Liver (tissue), 9 donors: ENCODE measurements around the gene CLPSL1. TPM values are rescaled to one million over a fixed set of nuclear protein-coding genes. Genes with fewer than 3 reads are reported as not detected.

ENCODE experiments used
- DNase-seq: peaks from one replicate; pipeline ENCODE4 v3.0.0-alpha.2; 2017; ENCODE audit warnings: low spot score
- H3K27ac ChIP-seq, 2 donors: one replicate each; pipeline ENCODE4 v1.7.0; 2013; ENCODE audit warnings: inconsistent platforms in 2 of 2, low read length in 2 of 2, control low read depth in 1 of 2, low read depth in 1 of 2, mild to moderate bottlenecking in 1 of 2
- H3K27me3 ChIP-seq, 4 donors: one replicate each; pipeline versions ENCODE4 v1.6.1 to v1.7.0; 2013; ENCODE audit warnings: low read length in 3 of 4, inconsistent platforms in 1 of 4, mild to moderate bottlenecking in 1 of 4, moderate library complexity in 1 of 4; ENCODE audit not compliant: control insufficient read depth in 4 of 4, insufficient read depth in 4 of 4
- H3K36me3 ChIP-seq, 4 donors: one replicate each; pipeline versions ENCODE4 v1.6.1 to v1.7.0; 2013; ENCODE audit warnings: low read length in 3 of 4, mild to moderate bottlenecking in 3 of 4, low read depth in 1 of 4, moderate library complexity in 1 of 4; ENCODE audit not compliant: control insufficient read depth in 4 of 4, insufficient read depth in 3 of 4
- H3K4me1 ChIP-seq, 4 donors: one replicate each; pipeline versions ENCODE4 v1.6.1 to v1.7.0; 2013; ENCODE audit warnings: low read length in 3 of 4, mild to moderate bottlenecking in 3 of 4, moderate library complexity in 1 of 4; ENCODE audit not compliant: control insufficient read depth in 4 of 4, insufficient read depth in 4 of 4
- H3K4me3 ChIP-seq, 3 donors: one replicate each; pipeline versions ENCODE4 v1.6.1 to v1.7.0; 2013; ENCODE audit warnings: low read length in 3 of 3, control low read depth in 1 of 3, low read depth in 1 of 3, mild to moderate bottlenecking in 1 of 3
- H3K9ac ChIP-seq, 2 donors: one replicate each; pipeline ENCODE4 v1.7.0; 2013; ENCODE audit warnings: low read length in 2 of 2, mild to moderate bottlenecking in 2 of 2, moderate library complexity in 2 of 2, control low read depth in 1 of 2, low read depth in 1 of 2
- H3K9me3 ChIP-seq, 4 donors: one replicate each; pipeline versions ENCODE4 v1.6.1 to v1.7.0; 2013; ENCODE audit warnings: low read length in 3 of 4; ENCODE audit not compliant: control insufficient read depth in 4 of 4
- ATF3 ChIP-seq: IDR thresholded peaks from 2 replicates; pipeline ENCODE4 v1.6.1; 2016; ENCODE audit warnings: antibody characterized with exemption
- CTCF ChIP-seq: fragments of 150-350 bp; IDR thresholded peaks from 2 replicates; pipeline ENCODE4 v1.5.1; 2017; ENCODE audit warnings: improper control_type of control experiment, low read depth, low read length; ENCODE audit not compliant: missing input control
- EGR1 ChIP-seq, 2 donors: IDR thresholded peaks; 2 replicates each; pipeline ENCODE4 v1.6.1; 2016 to 2018; ENCODE audit warnings: antibody characterized with exemption in 2 of 2, low read depth in 2 of 2
- FOXA1 ChIP-seq: IDR thresholded peaks from 2 replicates; pipeline ENCODE4 v1.6.1; 2016; ENCODE audit warnings: antibody characterized with exemption
- FOXA2 ChIP-seq: IDR thresholded peaks from 2 replicates; pipeline ENCODE4 v1.6.1; 2016; ENCODE audit warnings: antibody characterized with exemption
- GABPA ChIP-seq, 2 donors: IDR thresholded peaks in 1 of 2; conservative IDR thresholded peaks in 1 of 2; 2 replicates each; pipeline ENCODE4 v1.6.1; 2016; ENCODE audit warnings: antibody characterized with exemption in 2 of 2, mild to moderate bottlenecking in 1 of 2, moderate library complexity in 1 of 2
- HNF4G ChIP-seq: IDR thresholded peaks from 2 replicates; pipeline ENCODE4 v1.6.1; 2016; ENCODE audit warnings: antibody characterized with exemption
- MAX ChIP-seq: IDR thresholded peaks from 2 replicates; pipeline ENCODE4 v1.6.1; 2016; ENCODE audit warnings: antibody characterized with exemption
- NR2F2 ChIP-seq: IDR thresholded peaks from 2 replicates; pipeline ENCODE4 v1.6.1; 2016; ENCODE audit warnings: antibody characterized with exemption
- REST ChIP-seq: IDR thresholded peaks from 2 replicates; pipeline ENCODE4 v1.6.1; 2016; ENCODE audit warnings: antibody characterized with exemption, mild to moderate bottlenecking
- RXRA ChIP-seq, 2 donors: IDR thresholded peaks; 2 replicates each; pipeline ENCODE4 v1.6.1; 2017 to 2018; ENCODE audit warnings: antibody characterized with exemption in 2 of 2, mild to moderate bottlenecking in 1 of 2
- SP1 ChIP-seq: IDR thresholded peaks from 2 replicates; pipeline ENCODE4 v1.6.1; 2018; ENCODE audit warnings: antibody characterized with exemption, mild to moderate bottlenecking
- TAF1 ChIP-seq: conservative IDR thresholded peaks from 2 replicates; pipeline ENCODE4 v1.6.1; 2016; ENCODE audit warnings: antibody characterized with exemption, mild to moderate bottlenecking
- YY1 ChIP-seq: IDR thresholded peaks from 2 replicates; pipeline ENCODE4 v1.6.1; 2016; ENCODE audit warnings: antibody characterized with exemption, mild to moderate bottlenecking
- ZBTB33 ChIP-seq: IDR thresholded peaks from 2 replicates; pipeline ENCODE4 v1.6.1; 2016; ENCODE audit warnings: antibody characterized with exemption
- WGBS: extraction: QIAGEN DNeasy Blood & Tissue Kit; methylation state at CpG from one replicate; pipeline ENCODE4 v1.1.7; 2013; 5-methylcytosine and 5-hydroxymethylcytosine counted together
- polyA plus RNA-seq, 2 donors: library from polyadenylated mRNA; stranded (reverse) in 1 of 2; unstranded in 1 of 2; fragments of 200-250 nt in 1 of 2; fragments of >200 nt in 1 of 2; fragmentation: Nextera tagmentation in 1 of 2; extraction: Ambion mirVana in 1 of 2; gene quantifications; one replicate each; pipeline versions ENCODE4 v1.2.1 to v1.2.3, GENCODE V29; 2013 to 2015
- total RNA-seq, 2 donors: library from RNA; depleted of rRNA; stranded (reverse); fragments of >200 nt; gene quantifications; one replicate each; pipeline ENCODE4 v1.2.3, GENCODE V29; 2014
- donor health status: healthy.
- donor health status: healthy.
- donor health status: healthy.
- donor health status: healthy.
- donor health status: healthy.

Gene CLPSL1
- total and polyA plus RNA-seq, 4 donors, result not detected

GRCh38 chr6:35808688-35809087 lies 27.9 kb downstream of the CLPSL1 start (continued):
- TF ChIP-seq CTCF, result no peak

DNA sequence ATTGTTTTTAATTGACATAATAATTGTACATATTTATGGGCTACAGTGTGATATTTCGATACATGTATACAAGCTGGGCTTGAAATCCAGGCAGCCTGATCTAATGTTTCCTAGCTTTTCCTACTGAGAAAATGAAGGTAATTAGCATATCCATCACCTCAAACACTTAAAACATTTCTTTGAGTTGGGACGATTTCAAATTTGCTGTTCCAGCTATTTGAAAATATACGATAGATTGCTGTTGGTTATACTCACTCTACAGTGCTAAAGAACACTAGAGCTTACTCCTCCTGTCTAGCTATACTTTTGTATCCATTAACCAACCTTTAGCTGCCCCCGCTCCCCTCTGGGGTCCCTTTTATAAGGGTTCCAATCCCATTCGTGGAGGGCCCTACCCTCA lies 29.0 kb downstream of the CLPSL1 start:
- no peaks in the 10 kb centered on the region for H3K9me3 ChIP-seq
- no peaks in the 10 kb centered on the region for H3K36me3 ChIP-seq
- no peak for DNase-seq
- WGBS, result 82% methylated on average over 5 of the region's 5 CpGs
- no peak overlapping the region for H3K27ac ChIP-seq
- no peak overlapping the region for H3K4me3 ChIP-seq
- TF ChIP-seq REST, result no peak
- TF ChIP-seq NR2F2, result no peak
- TF ChIP-seq YY1, result no peak
- TF ChIP-seq MAX, result no peak
- TF ChIP-seq GABPA (IDR thresholded peaks at IDR 0.05 in 1 of 2, conservative IDR thresholded peaks at IDR 0.05 in 1 of 2), result no peak
- no peak for TF ChIP-seq TAF1
- TF ChIP-seq SP1, result no peak
- no peak for TF ChIP-seq RXRA (IDR thresholded peaks at IDR 0.05)
- peaks cover 0 to 7% (median 4%) of the 10 kb centered on the region in 4 donors for H3K4me1 ChIP-seq
- no peak overlapping the region for H3K9ac ChIP-seq
- no peaks in the 10 kb centered on the region for H3K27me3 ChIP-seq

DNA sequence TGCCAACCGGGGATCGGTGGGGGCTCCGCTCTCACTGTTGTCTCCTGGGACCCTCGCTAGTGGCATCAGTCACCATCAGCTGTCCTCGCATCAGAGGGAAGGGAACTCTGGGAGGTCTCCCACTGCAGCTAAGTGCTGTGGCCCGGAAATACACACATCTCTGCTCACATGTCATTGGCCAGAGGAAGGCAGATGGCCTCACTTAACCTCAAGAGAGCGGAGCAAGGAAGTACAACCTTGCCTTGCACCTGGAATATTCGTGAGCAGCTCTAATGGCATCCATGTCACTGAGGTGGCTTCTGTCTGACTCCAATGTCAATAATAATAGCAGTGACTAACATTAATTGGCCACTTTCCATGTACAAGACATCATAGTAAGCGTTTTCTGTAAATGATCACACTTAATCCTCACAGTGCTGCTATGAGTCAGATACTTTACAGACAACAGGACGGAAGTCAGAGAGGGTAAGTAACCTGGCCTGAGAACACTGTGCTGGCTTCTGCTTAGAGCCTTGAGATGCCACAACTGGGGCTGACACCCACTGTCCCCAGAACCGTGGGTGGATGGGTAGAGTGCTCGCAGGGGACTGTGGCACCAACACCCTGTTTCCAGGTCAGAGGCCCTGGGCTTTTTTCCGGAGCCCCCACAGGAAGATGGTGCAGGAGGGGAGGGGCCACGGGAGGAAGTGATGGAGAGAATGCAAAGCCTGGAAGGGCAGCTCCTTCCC lies 30.3 kb downstream of the CLPSL1 start:
- H3K9ac ChIP-seq, result no peak overlapping the region
- H3K9me3 ChIP-seq, result no peaks in the 10 kb centered on the region
- H3K27me3 ChIP-seq, result no peaks in the 10 kb centered on the region
- no peak overlapping the region for H3K27ac ChIP-seq
- DNase-seq, result no peak
- 74% methylated on average over 14 of the region's 14 CpGs for WGBS
- no peak overlapping the region for H3K4me3 ChIP-seq
- no peaks in the 10 kb centered on the region for H3K4me1 ChIP-seq
- no peaks in the 10 kb centered on the region for H3K36me3 ChIP-seq
- no peak for TF ChIP-seq FOXA1
- no peak for TF ChIP-seq CTCF
- TF ChIP-seq ZBTB33, result no peak
- no peak for TF ChIP-seq ATF3
- no peak for TF ChIP-seq HNF4G
- no peak for TF ChIP-seq TAF1
- TF ChIP-seq MAX, result no peak
- TF ChIP-seq GABPA (IDR thresholded peaks at IDR 0.05 in 1 of 2, conservative IDR thresholded peaks at IDR 0.05 in 1 of 2), result no peak
- TF ChIP-seq FOXA2, result no peak
- TF ChIP-seq EGR1 (IDR thresholded peaks at IDR 0.05; ENCODE audit: low read depth in 2 of 2), result no peak
